RWPE2 (cell line): ENCODE data around the gene MYADML2.

Source experiments
- ATAC-seq: fragments of 200-7000 bp; cut with Tn5 transposase; 3 replicates; pipeline ENCODE4 v1.9.1; 2021; ENCODE audit warnings: low read depth
- DNase-seq: peaks from one replicate; pipeline ENCODE4 v3.0.0-alpha.2; 2020; ENCODE audit warnings: low spot score
- H3K27ac ChIP-seq: fragments of 450-650 bp; 2 replicates; pipeline ENCODE4 v1.5.1; 2017; ENCODE audit warnings: mild to moderate bottlenecking; ENCODE audit not compliant: poor library complexity, severe bottlenecking
- H3K27me3 ChIP-seq: fragments of 250-450 bp; sonication (Bioruptor Pico); 2 replicates; pipeline ENCODE4 v1.5.1; 2021; ENCODE audit warnings: mild to moderate bottlenecking, moderate library complexity; ENCODE audit not compliant: insufficient read depth, poor library complexity, severe bottlenecking
- H3K36me3 ChIP-seq: fragments of 250-450 bp; sonication (Bioruptor Pico); 2 replicates; pipeline ENCODE4 v1.5.1; 2020; ENCODE audit warnings: low read depth, mild to moderate bottlenecking, moderate library complexity
- H3K4me1 ChIP-seq: fragments of 250-450 bp; sonication (Bioruptor Pico); 2 replicates; pipeline ENCODE4 v1.5.1; 2021; ENCODE audit warnings: mild to moderate bottlenecking, moderate library complexity; ENCODE audit not compliant: insufficient read depth, poor library complexity, severe bottlenecking
- H3K4me3 ChIP-seq: fragments of 250-450 bp; sonication (Bioruptor Pico); 2 replicates; pipeline ENCODE4 v1.5.1; 2021; ENCODE audit warnings: mild to moderate bottlenecking, moderate library complexity; ENCODE audit not compliant: severe bottlenecking
- H3K9me3 ChIP-seq: fragments of 250-450 bp; sonication (Bioruptor Pico); 2 replicates; pipeline ENCODE4 v1.5.1; 2021; ENCODE audit warnings: mild to moderate bottlenecking, moderate library complexity; ENCODE audit not compliant: severe bottlenecking
- TF ChIP-seq, protein P1 (sequence below): fragments of 450-650 bp; IDR thresholded peaks from one replicate; pipeline ENCODE4 v1.5.1; 2017; ENCODE audit warnings: mild to moderate bottlenecking, moderate library complexity; ENCODE audit not compliant: poor library complexity, severe bottlenecking

The MYADML2 gene

GRCh38 chr17:81903896-81904599 lies 43.0 kb downstream of the MYADML2 start:
- Histone ChIP-seq H3K9me3 (no peaks in the 10 kb centered on the region), H3K4me3 (no peak overlapping the region), H3K4me1 (peaks cover 2% of the 10 kb centered on the region), H3K27me3 (no peaks in the 10 kb centered on the region), H3K27ac (no peak overlapping the region), H3K36me3 (peaks cover 47% of the 10 kb centered on the region)
- TF ChIP-seq, protein P1, sequence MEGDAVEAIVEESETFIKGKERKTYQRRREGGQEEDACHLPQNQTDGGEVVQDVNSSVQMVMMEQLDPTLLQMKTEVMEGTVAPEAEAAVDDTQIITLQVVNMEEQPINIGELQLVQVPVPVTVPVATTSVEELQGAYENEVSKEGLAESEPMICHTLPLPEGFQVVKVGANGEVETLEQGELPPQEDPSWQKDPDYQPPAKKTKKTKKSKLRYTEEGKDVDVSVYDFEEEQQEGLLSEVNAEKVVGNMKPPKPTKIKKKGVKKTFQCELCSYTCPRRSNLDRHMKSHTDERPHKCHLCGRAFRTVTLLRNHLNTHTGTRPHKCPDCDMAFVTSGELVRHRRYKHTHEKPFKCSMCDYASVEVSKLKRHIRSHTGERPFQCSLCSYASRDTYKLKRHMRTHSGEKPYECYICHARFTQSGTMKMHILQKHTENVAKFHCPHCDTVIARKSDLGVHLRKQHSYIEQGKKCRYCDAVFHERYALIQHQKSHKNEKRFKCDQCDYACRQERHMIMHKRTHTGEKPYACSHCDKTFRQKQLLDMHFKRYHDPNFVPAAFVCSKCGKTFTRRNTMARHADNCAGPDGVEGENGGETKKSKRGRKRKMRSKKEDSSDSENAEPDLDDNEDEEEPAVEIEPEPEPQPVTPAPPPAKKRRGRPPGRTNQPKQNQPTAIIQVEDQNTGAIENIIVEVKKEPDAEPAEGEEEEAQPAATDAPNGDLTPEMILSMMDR = no peak
- ATAC-seq (no peak), DNase-seq (peak; percentile 61)

DNA sequence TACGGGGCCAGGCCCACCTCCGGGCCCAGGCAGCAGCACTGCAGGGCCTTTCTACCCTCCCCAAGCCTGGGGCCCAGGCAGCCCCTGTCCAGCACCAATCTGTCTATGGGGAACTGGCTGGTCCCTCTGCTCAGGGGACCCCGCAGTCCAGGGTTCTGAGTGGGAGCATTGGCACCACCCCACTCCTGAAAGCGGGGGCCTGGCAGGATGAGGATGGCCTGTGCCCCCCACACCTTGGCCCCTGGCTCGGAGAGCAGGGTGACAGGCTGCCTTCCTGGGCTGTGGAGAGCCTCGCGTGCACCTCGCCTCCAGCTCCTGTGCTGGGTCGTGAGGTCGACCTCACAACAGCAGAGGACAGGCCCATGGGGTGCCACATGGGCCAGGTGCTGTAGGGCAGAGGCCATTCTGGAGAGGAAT lies 43.6 kb downstream of the MYADML2 start:
- Histone ChIP-seq H3K27me3 (no peaks in the 10 kb centered on the region), H3K27ac (no peak overlapping the region), H3K4me3 (no peak overlapping the region), H3K4me1 (peaks cover 8% of the 10 kb centered on the region), H3K36me3 (peaks cover 45% of the 10 kb centered on the region), H3K9me3 (no peaks in the 10 kb centered on the region)
- DNase-seq (peak; percentile 61), ATAC-seq (no peak)
- TF ChIP-seq, protein P1 = no peak

DNA sequence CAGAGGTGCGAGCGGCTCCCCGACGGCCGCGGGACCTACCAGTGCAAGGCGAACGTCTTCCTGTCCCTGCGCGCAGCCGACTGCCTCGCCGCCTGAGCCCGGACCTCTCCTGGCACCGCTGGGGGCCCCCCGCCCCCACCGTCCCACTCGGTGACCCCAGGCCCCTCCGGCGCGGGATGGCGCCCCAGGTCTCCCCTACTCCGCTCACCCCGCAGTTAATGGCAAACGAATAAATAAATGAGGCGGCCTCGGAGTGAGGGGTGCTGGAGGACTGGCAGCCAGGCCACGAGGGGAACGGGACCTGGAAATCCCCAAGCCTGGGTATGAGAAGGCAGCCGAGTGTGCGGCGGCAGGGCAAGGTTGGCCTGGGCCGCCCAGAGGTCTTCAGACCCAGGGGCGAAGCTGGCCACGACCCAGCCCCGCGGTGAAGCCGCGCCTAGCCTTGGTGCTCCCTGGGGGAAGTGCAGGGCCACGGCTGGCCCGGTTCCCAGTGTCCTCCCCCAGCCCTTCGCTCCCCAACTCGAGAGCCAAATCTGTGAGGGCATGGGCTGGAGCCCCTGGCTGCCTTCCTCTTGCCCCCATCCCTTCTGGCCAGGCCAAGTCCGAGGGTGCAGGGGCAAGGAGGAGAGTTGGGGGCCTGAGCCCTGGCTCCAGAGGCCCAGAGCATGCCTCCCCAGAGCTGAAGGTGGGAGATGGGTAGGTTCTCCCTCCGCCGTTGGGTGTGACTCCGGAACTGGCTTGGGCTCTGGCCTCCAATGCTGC lies 44.2 kb downstream of the MYADML2 start:
- Histone ChIP-seq H3K27me3 (no peaks in the 10 kb centered on the region), H3K27ac (no peak overlapping the region), H3K4me1 (peaks cover 14% of the 10 kb centered on the region), H3K4me3 (no peak overlapping the region), H3K9me3 (no peaks in the 10 kb centered on the region), H3K36me3 (peaks cover 44% of the 10 kb centered on the region)
- ATAC-seq (no peak; the same call in 2 of the 3 replicates), DNase-seq (peak; percentile 68)
- TF ChIP-seq, protein P1 = no peak

DNA sequence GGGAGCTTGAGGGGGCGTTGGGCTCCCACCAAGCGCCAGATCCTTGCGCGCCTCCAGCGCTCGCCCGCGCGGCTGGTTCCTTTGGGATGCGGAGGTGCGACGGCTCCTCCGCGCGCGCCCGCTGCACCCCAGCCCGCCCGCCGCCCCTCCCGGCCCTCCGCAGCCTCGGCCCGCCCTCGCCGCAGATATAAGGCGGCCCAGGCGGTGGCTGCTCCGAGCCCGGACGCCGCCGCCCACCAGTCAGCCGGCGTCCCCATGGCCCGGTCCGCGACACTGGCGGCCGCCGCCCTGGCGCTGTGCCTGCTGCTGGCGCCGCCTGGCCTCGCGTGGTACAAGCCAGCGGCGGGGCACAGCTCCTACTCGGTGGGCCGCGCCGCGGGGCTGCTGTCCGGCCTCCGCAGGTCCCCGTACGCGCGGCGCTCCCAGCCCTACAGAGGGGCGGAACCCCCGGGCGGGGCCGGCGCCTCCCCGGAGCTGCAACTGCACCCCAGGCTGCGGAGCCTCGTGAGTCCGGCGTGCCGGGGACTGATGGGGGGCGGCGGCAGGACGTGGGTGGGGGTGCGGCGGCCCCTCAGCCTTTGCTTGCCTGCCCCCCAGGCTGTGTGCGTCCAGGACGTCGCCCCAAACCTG lies 44.9 kb downstream of the MYADML2 start, which contains the start of gene NPB:
Gene NPB, plus strand, starts transcription at position 216 of the 630 bp plus-strand sequence. Its CDS starts 40 bp downstream, at position 256.
- H3K4me1 ChIP-seq = peaks cover 20% of the 10 kb centered on the region
- TF ChIP-seq, protein P1 = no peak
- H3K4me3 ChIP-seq = peak within 1 kb of the TSS; percentile 9
- ATAC-seq (peak; percentile 4), DNase-seq (peak; percentile 59)
- H3K36me3 ChIP-seq = peaks cover 44% of the 10 kb centered on the region
- H3K27me3 ChIP-seq = no peaks in the 10 kb centered on the region
- no peaks in the 10 kb centered on the region for H3K9me3 ChIP-seq
- no peak within 1 kb of the TSS for H3K27ac ChIP-seq
